SK-N-SH treated with all-trans-retinoic acid at 6 μM for 48 hours (cell line): ENCODE data around the gene DNAJB2.

Experiments
- ATAC-seq: fragments of 200-7000 bp; cut with Tn5 transposase; 3 replicates; pipeline ENCODE4 v1.9.1; 2020; ENCODE audit warnings: mild to moderate bottlenecking, moderate library complexity
- ARNTL ChIP-seq: fragments of 450-650 bp; formaldehyde crosslinking; IDR thresholded peaks from 2 replicates; pipeline ENCODE4 v1.5.0; 2020; ENCODE audit warnings: low read depth, mild to moderate bottlenecking, moderate library complexity, borderline replicate concordance
- BACH2 ChIP-seq: fragments of 250-450 bp; sonication (Bioruptor Pico); IDR thresholded peaks from 2 replicates; pipeline ENCODE4 v1.9.0; 2021; ENCODE audit warnings: mild to moderate bottlenecking, borderline replicate concordance
- CREB5 ChIP-seq: fragments of 250-450 bp; sonication (Bioruptor Pico); IDR thresholded peaks from 2 replicates; pipeline ENCODE4 v1.5.1; 2020; ENCODE audit warnings: low read depth, mild to moderate bottlenecking, moderate library complexity
- CSDC2 ChIP-seq: fragments of 250-450 bp; sonication (Bioruptor Pico); IDR thresholded peaks from 2 replicates; pipeline ENCODE4 v1.5.0; 2020; ENCODE audit warnings: mild to moderate bottlenecking, moderate library complexity
- ESRRG ChIP-seq: fragments of 250-450 bp; sonication (Bioruptor Pico); IDR thresholded peaks from 2 replicates; pipeline ENCODE4 v1.6.1; 2021; ENCODE audit warnings: mild to moderate bottlenecking
- GLIS3 ChIP-seq: fragments of 250-450 bp; sonication (Bioruptor Pico); IDR thresholded peaks from 2 replicates; pipeline ENCODE4 v1.5.0; 2020; ENCODE audit warnings: mild to moderate bottlenecking, moderate library complexity
- OSR1 ChIP-seq: fragments of 250-450 bp; sonication (Bioruptor Pico); IDR thresholded peaks from 2 replicates; pipeline ENCODE4 v1.8.0; 2022; ENCODE audit warnings: moderate library complexity, mild to moderate bottlenecking, inconsistent platforms
- POU6F1 ChIP-seq: fragments of 250-450 bp; sonication (Bioruptor Pico); IDR thresholded peaks from 2 replicates; pipeline ENCODE4 v1.8.0; 2021; ENCODE audit warnings: low read depth, mild to moderate bottlenecking, moderate library complexity, borderline replicate concordance
- SNAI2 ChIP-seq: fragments of 250-450 bp; sonication (Bioruptor Pico); IDR thresholded peaks from 2 replicates; pipeline ENCODE4 v1.5.0; 2020; ENCODE audit warnings: mild to moderate bottlenecking, moderate library complexity
- TCF4 ChIP-seq: fragments of 250-450 bp; sonication (Bioruptor Pico); IDR thresholded peaks from 2 replicates; pipeline ENCODE4 v1.8.0; 2021; ENCODE audit warnings: mild to moderate bottlenecking, moderate library complexity, borderline replicate concordance
- TOX ChIP-seq: fragments of 250-450 bp; sonication (Bioruptor Pico); IDR thresholded peaks from 2 replicates; pipeline ENCODE4 v1.8.0; 2021; ENCODE audit warnings: mild to moderate bottlenecking, moderate library complexity, borderline replicate concordance
- ZC3H10 ChIP-seq: fragments of 250-450 bp; sonication (Bioruptor Pico); IDR thresholded peaks from 2 replicates; pipeline ENCODE4 v1.5.1; 2021; ENCODE audit warnings: mild to moderate bottlenecking, moderate library complexity
- ZFP3 ChIP-seq: fragments of 250-450 bp; sonication (Bioruptor Pico); IDR thresholded peaks from 2 replicates; pipeline ENCODE4 v1.5.0; 2020; ENCODE audit warnings: mild to moderate bottlenecking, moderate library complexity
- ZFP30 ChIP-seq: fragments of 450-650 bp; formaldehyde crosslinking; IDR thresholded peaks from 2 replicates; pipeline ENCODE4 v1.5.0; 2022; ENCODE audit warnings: mild to moderate bottlenecking, moderate library complexity
- ZNF565 ChIP-seq: fragments of 450-650 bp; formaldehyde crosslinking; conservative IDR thresholded peaks from 2 replicates; pipeline ENCODE4 v1.5.0; 2020; ENCODE audit warnings: low read depth, mild to moderate bottlenecking, moderate library complexity
- ZNF70 ChIP-seq: fragments of 450-650 bp; formaldehyde crosslinking; IDR thresholded peaks from 2 replicates; pipeline ENCODE4 v1.5.0; 2020; ENCODE audit warnings: mild to moderate bottlenecking, moderate library complexity
- TF ChIP-seq, protein P1 (sequence below): fragments of 250-450 bp; sonication (Bioruptor Pico); IDR thresholded peaks from 2 replicates; pipeline ENCODE4 v1.5.0; 2020; ENCODE audit warnings: mild to moderate bottlenecking, moderate library complexity

DNAJB2 gene

DNA sequence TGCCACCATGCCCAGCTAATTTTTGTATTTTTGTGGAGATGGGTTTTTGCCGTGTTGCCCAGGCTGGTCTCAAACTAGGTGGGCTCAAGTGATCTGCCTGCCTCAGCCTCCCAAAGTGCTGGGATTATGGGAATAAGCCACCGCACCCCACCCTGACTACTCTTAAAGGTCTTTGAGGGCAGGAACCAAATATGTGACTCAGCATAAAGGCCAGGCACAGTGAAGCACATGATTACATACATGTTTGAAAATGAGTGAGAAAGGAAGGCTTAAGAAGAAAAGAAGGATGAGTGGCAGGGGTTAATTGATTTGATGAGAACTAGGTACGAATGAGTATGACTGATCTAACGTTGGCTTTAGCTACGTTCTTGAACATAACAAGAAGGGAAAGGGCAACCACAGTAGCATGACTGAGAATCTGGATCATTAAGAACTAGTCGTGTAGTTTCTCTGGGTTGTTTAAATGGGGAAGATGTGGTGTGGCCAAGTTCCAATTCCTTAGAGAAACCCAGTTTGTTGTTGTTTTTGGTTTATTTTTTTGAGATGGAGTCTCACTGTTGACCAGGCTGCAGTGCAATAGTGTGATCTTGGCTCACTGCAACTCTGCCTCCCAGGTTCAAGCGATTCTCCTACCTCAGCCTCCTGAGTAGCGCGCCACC is 46.6 kb downstream of the DNAJB2 start:
- TF ChIP-seq, protein P1, sequence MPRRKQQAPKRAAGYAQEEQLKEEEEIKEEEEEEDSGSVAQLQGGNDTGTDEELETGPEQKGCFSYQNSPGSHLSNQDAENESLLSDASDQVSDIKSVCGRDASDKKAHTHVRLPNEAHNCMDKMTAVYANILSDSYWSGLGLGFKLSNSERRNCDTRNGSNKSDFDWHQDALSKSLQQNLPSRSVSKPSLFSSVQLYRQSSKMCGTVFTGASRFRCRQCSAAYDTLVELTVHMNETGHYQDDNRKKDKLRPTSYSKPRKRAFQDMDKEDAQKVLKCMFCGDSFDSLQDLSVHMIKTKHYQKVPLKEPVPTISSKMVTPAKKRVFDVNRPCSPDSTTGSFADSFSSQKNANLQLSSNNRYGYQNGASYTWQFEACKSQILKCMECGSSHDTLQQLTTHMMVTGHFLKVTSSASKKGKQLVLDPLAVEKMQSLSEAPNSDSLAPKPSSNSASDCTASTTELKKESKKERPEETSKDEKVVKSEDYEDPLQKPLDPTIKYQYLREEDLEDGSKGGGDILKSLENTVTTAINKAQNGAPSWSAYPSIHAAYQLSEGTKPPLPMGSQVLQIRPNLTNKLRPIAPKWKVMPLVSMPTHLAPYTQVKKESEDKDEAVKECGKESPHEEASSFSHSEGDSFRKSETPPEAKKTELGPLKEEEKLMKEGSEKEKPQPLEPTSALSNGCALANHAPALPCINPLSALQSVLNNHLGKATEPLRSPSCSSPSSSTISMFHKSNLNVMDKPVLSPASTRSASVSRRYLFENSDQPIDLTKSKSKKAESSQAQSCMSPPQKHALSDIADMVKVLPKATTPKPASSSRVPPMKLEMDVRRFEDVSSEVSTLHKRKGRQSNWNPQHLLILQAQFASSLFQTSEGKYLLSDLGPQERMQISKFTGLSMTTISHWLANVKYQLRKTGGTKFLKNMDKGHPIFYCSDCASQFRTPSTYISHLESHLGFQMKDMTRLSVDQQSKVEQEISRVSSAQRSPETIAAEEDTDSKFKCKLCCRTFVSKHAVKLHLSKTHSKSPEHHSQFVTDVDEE (CRISPR knock-in tag) = no peak
- TF ChIP-seq SNAI2 (CRISPR knock-in tag) = no peak
- no peak for ATAC-seq

GRCh38 chr2:219327719-219328118 is 48.6 kb downstream of the DNAJB2 start:
- TF ChIP-seq ZFP30 = no peak
- no peak for TF ChIP-seq CREB5 (CRISPR knock-in tag)
- TF ChIP-seq ZFP3 (CRISPR knock-in tag) = no peak
- no peak for TF ChIP-seq ESRRG
- no peak for TF ChIP-seq ZNF70 (CRISPR knock-in tag)
- TF ChIP-seq, protein P1 (CRISPR knock-in tag) = no peak
- TF ChIP-seq POU6F1 (CRISPR knock-in tag) = no peak
- TF ChIP-seq TCF4 (CRISPR knock-in tag) = no peak
- no peak for TF ChIP-seq ARNTL
- TF ChIP-seq TOX (CRISPR knock-in tag) = no peak
- TF ChIP-seq SNAI2 (CRISPR knock-in tag) = no peak
- no peak for TF ChIP-seq ZNF565 (CRISPR knock-in tag)
- no peak for TF ChIP-seq GLIS3
- no peak for ATAC-seq

GRCh38 chr2:219331560-219332213 is 52.5 kb downstream of the DNAJB2 start:
- no peak for ATAC-seq
- TF ChIP-seq ZFP3 (CRISPR knock-in tag) (no peak), ZNF565 (CRISPR knock-in tag) (no peak), POU6F1 (CRISPR knock-in tag) (no peak), OSR1 (CRISPR knock-in tag) (no peak), ZC3H10 (CRISPR knock-in tag) (no peak), CSDC2 (CRISPR knock-in tag) (no peak)
- TF ChIP-seq, all 23 proteins: peak for 0

- TF ChIP-seq ZNF565 (CRISPR knock-in tag) (no peak), ZFP3 (CRISPR knock-in tag) (no peak), TOX (CRISPR knock-in tag) (no peak), BACH2 (CRISPR knock-in tag) (no peak), GLIS3 (no peak), ZNF70 (CRISPR knock-in tag) (no peak)
- TF ChIP-seq, protein P1 (CRISPR knock-in tag) = no peak
- ATAC-seq = no peak
These were observed 53.4 kb downstream of the DNAJB2 start, which contains the start of gene RESP18 for GRCh38 chr2:219332542-219332941. Gene RESP18, minus strand, starts transcription at chr2:219332744.
